Mucosa of descending colon (tissue), 3 donors: ENCODE measurements around the gene NSMF. TPM values are rescaled to one million over a fixed set of nuclear protein-coding genes. Genes with fewer than 3 reads are reported as not detected.

ENCODE experiments used
- ATAC-seq: fragments of 200-7000 bp; cut with Tn5 transposase; one replicate; pipeline ENCODE4 v1.9.1; 2020; ENCODE audit warnings: mild to moderate bottlenecking, moderate library complexity
- DNase-seq, 3 donors: peaks; one replicate each; pipeline ENCODE4 v3.0.0-alpha.2; 2020
- H3K36me3 ChIP-seq: fragments of 200-600 bp; one replicate; pipeline ENCODE4 v1.8.0; 2021; ENCODE audit warnings: low read depth, mild to moderate bottlenecking
- H3K4me1 ChIP-seq: fragments of 200-600 bp; one replicate; pipeline ENCODE4 v1.8.0; 2021; ENCODE audit warnings: low read depth, mild to moderate bottlenecking
- H3K4me3 ChIP-seq: fragments of 200-600 bp; one replicate; pipeline ENCODE4 v1.8.0; 2021; ENCODE audit warnings: mild to moderate bottlenecking
- H3K9me3 ChIP-seq: fragments of 200-600 bp; one replicate; pipeline ENCODE4 v1.8.0; 2021; ENCODE audit warnings: mild to moderate bottlenecking
- intact Hi-C, 2 donors: fragments of 100-400 bp; cut with DNase I in 1 of 2; cut with micrococcal nuclease in 1 of 2; formaldehyde crosslinking; loops; one replicate each; pipeline versions ENCODE4 v1.11.0 to v1.11.1; 2022; cut with DNase I, micrococcal nuclease
- total RNA-seq, 3 donors: library from RNA; stranded (reverse); fragmentation: NEBNext Ultra II Directional in 2 of 3; extraction: Animal tissue kit (Norgen Biotek cat#: 25700) in 2 of 3; gene quantifications; one replicate each; pipeline versions ENCODE4 v1.2.1 to v1.2.4, GENCODE V29; 2021 to 2023
- TF ChIP-seq, protein P1 (sequence below): fragments of 200-600 bp; IDR thresholded peaks from one replicate; pipeline ENCODE4 v1.8.0; 2022; ENCODE audit warnings: antibody characterized with exemption, mild to moderate bottlenecking
- donor health status: DM: no; HTN: no; CAD: no; lungs with moderate emphysema.
- donor health status: DM: no; HTN: no; CAD: no.
- donor health status: DM: no; HTN: yes; CAD: no.

The NSMF gene
- total RNA-seq, 3 donors from 2014 or later: 30.1 to 48.0 (median 43.4) TPM

DNA sequence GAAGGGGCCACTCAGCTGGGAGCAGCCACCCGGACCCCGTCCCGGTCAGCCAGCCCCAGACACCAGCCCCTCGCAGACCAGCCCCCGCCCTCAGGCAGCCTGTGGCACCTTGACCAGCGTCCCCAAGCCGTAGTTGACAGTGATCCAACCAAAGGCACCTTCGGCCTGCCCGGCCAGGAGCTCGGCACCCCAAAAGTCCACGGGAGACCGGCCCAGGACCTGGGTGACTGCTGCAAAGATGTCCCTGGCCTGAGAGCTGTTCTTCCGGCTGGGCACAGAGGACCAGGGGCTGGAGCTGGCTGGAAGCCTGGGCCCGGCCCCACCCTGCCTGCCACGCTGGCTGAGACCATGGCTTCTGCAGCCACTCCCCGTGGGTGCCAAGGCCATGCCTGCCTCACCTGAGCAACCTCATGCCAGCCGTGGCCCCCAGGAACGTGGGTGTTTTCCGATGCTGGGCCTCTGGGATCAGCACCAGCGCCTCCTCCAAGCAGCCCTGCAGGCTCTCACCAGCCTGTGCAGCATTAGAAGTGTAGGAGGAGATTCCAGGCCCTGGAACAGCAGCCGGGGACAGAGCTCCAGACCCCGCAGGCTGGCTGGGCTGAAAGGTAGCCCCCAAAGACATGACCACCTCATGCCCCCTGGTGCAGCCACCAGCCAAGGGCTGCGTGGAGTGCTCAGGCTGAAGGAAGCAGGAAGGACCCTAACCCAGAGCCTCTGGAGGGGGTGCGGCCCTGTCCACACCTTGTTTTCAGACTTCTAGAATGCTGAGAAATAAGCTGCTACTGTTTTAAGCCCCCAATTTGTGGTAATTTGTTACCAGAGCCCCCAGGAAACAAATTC is 22.2 kb downstream of the NSMF start:
- intact Hi-C loops: no loop called here
- Histone ChIP-seq H3K9me3 (no peaks in the 10 kb centered on the region), H3K4me1 (peaks cover 34% of the 10 kb centered on the region), H3K36me3 (no peaks in the 10 kb centered on the region), H3K4me3 (no peak overlapping the region)
- ATAC-seq (peak; percentile 31), DNase-seq (peak; percentile 65 to 79 (median 74))
- TF ChIP-seq, protein P1, sequence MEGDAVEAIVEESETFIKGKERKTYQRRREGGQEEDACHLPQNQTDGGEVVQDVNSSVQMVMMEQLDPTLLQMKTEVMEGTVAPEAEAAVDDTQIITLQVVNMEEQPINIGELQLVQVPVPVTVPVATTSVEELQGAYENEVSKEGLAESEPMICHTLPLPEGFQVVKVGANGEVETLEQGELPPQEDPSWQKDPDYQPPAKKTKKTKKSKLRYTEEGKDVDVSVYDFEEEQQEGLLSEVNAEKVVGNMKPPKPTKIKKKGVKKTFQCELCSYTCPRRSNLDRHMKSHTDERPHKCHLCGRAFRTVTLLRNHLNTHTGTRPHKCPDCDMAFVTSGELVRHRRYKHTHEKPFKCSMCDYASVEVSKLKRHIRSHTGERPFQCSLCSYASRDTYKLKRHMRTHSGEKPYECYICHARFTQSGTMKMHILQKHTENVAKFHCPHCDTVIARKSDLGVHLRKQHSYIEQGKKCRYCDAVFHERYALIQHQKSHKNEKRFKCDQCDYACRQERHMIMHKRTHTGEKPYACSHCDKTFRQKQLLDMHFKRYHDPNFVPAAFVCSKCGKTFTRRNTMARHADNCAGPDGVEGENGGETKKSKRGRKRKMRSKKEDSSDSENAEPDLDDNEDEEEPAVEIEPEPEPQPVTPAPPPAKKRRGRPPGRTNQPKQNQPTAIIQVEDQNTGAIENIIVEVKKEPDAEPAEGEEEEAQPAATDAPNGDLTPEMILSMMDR: no peak

DNA sequence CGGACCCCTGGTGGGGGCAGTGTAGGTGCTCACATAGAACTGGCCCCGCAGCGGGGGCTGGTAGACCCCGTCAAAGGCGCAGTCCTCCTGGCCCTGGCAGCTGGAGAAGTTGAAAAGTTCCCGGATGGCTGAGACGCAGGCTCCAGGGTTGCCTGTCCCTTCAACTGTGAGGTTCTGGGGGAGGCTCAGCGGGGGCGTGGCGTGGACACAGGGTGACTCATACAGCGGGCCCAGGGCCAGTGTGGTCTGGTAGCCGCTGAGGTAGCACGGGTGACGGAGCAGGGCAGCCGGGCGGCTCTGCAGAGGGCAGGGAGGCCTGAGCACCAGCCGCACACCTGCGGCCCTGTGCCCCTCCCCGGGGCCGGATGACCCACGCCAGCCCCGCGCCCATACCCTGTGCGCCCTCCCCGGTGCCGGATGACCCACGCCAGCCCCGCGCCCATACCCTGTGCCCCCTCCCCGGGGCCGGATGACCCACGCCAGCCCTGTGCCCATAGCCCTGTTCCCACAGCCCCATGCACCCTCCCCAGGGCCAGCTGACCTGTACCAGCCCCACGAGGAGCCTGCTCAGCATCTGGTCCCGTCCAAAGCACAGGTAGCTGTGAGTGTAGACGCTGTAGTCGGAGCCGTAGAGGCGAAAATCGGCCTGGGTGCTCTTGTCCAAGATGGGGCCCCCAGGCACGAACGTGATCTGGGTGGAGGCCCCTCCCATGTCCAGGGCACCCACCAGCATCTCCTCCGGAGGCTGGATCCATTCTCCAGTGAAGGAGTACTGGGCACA is 23.0 kb downstream of the NSMF start:
- Histone ChIP-seq H3K4me3 (no peak overlapping the region), H3K9me3 (no peaks in the 10 kb centered on the region), H3K36me3 (no peaks in the 10 kb centered on the region), H3K4me1 (peaks cover 29% of the 10 kb centered on the region)
- TF ChIP-seq, protein P1: no peak
- intact Hi-C loops: no loop called here
- peak; percentile 81 to 88 (median 87) for DNase-seq
- peak; percentile 81 for ATAC-seq

DNA sequence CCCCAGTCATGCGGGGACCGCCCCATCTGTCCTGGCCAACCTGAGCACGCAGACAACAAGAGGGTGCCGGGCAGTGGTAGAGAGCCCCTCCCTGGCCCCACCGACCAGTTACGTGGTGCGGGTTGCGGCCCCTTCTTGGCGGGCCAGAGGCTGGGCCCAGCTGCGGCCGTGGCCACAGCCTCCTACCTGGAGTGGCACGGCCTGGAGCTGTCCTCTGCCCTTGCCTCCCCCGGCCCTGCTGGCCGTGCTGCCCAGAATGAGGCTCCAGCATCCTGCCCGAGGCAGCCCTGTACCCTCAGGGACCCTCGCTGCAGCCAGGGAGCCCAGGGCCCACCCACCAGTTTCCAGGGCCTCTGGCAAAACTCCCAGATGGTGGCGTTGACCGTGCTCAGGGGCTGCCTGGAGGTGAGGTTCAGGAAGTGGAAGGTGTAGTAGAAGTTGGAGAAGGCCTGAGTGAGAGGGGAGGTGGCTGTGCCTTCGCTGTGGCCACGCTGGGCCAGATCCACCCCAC is 23.7 kb downstream of the NSMF start:
- Histone ChIP-seq H3K36me3 (no peaks in the 10 kb centered on the region), H3K9me3 (no peaks in the 10 kb centered on the region), H3K4me3 (no peak overlapping the region), H3K4me1 (peaks cover 29% of the 10 kb centered on the region)
- peak in 2 of 3 donors; percentile 43 to 44 for DNase-seq
- TF ChIP-seq, protein P1: no peak
- ATAC-seq: peak; percentile 6
- intact Hi-C loops: no loop called here

DNA sequence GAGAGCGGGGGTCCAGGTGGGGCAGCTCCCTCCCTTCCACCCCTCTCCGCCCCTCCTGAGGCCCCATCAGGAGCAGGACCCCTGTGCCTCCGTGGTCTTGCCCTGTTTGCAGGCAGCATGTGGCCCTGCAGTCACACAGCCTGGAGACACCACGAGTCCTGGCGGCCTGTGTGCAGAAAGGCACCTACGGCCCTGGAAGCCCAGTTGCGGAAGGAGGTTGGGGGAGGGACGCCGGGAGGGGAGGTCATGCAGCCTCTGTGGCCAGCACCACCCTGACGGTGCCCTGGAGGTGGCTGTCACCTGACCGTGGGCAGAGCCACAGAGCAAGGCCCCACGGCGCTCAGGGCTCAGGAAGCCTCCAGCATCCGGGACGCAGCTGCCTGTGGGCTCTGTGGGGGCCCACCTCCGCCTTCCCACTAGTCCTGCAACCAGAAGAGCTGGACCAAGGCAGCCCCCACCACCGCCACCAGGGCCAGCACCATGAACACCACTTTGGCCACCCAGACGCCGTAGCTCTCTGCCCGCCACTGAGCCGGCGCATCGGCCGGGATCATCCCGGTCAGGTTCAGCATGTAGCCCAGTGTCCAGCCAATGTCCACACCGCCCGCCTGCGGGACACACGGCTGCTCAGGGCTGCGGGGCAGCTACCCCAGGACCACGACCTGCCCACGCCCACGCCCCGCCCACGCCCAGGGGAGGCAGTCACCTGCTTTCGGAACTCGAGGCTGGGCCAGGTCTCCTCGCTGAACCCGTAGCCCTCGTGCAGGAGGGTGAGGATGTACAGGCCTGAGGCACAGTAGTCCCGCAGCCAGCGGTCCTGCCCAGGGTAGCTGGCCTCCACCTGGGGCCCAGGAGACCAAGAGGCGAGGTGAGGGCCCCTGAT is 24.4 kb downstream of the NSMF start:
- ATAC-seq (no peak), DNase-seq (peak in 2 of 3 donors; percentile 42 to 56)
- no peak overlapping the region for H3K4me3 ChIP-seq
- H3K36me3 ChIP-seq: no peaks in the 10 kb centered on the region
- intact Hi-C loops: no loop called here
- peaks cover 33% of the 10 kb centered on the region for H3K4me1 ChIP-seq
- H3K9me3 ChIP-seq: no peaks in the 10 kb centered on the region
- TF ChIP-seq, protein P1: no peak

DNA sequence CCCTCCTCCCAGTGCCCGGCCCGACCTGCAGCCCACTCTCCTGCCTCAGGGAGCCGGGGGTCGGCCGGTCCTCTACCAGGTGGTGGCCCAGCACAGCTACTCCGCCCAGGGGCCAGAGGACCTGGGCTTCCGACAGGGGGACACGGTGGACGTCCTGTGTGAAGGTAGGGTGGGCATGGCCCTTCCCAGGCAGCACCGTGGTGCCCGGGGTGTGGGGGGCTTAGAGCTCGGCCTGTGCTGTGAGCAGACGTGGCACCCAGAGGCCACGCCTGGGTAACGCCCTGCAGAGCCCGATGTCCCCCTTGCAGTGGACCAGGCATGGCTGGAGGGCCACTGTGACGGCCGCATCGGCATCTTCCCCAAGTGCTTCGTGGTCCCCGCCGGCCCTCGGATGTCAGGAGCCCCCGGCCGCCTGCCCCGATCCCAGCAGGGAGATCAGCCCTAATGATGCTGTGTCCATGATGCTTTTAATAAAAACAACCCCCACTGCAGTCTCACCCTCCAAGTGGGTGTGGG is 25.2 kb downstream of the NSMF start:
- H3K4me1 ChIP-seq: peaks cover 33% of the 10 kb centered on the region
- DNase-seq (peak in 1 of 3 donors; percentile 52), ATAC-seq (no peak)
- H3K4me3 ChIP-seq: no peak overlapping the region
- TF ChIP-seq, protein P1: no peak
- H3K36me3 ChIP-seq: no peaks in the 10 kb centered on the region
- intact Hi-C loops: no loop called here
- no peaks in the 10 kb centered on the region for H3K9me3 ChIP-seq
